ENCODE results near the gene PLXNA2. TPM values are rescaled to one million over a fixed set of nuclear protein-coding genes. Genes with fewer than 3 reads are reported as not detected.
A peak's percentile ranks its signal among the peaks of the same experiment; 100 is the strongest.

The PLXNA2 gene
- total RNA-seq, 3 donors from 2014 or later, result 0.15 to 0.71 (median 0.35) TPM

DNA sequence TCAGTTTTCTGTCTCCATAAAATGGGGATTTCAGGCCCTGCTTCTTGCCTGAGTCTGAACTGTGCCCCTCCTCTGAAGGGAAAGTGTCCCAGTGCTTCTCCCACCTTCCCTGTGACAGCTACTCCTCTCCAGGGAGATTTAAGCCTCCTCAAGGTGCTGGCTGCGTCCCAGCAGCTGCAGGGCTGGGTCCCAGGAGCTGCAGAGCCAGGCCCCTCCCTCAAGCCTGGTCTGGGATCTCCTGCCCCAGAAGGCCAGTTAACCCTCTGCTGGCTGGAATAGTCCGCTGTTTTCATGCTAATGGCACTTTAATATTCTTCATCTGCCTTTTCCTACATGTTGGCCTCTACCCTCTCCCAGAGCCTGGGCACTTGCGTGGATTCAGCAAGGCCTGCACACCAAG is 99.0 kb downstream of the PLXNA2 start:
- H3K27me3 Mint-ChIP-seq (ENCODE audit: low read depth), result no peaks in the 10 kb centered on the region
- H3K4me1 Mint-ChIP-seq (ENCODE audit: low read depth), result no peaks in the 10 kb centered on the region
- no peaks in the 10 kb centered on the region for H3K9me3 Mint-ChIP-seq
- H3K4me3 Mint-ChIP-seq, result no peak overlapping the region
- DNase-seq (no peak), ATAC-seq (no peak)
- no peaks in the 10 kb centered on the region for H3K36me3 Mint-ChIP-seq (ENCODE audit: insufficient read depth)

DNA sequence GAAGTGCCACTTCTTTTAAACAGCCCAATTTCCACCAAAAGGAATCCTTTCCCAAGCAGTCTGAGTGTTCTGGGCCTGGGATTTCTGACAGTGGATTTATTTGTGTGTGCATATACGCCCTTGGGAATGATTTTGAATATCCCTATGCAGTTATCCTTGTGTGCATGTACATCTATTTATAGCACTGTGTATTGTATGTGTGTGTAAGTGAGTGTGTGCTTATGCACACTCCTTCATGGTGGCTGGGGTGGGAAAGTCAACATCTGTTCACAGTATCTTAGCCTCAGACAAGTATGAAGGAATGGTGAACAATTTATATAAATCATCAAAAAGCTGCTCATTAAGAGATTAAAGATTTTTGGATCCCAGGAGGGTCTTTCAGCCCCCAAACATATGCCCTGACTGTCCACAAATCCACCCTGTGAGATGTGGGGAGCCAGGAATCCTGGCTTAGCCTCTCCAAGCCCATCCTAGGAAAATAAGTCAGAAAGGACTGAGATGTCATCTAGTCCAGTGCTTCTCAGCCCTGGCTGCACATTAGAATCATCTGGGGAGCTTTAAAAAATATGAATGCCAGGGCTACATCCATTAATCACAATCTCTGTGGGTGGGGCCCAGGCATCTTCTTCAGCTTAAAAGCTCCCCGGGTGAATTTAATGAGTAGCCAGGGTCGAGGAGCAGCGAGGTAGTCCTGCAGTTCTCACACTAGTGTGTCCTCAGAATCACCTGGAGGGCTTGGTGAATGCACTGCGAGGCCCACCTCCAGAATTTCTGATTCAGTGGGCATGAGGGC is 101.4 kb downstream of the PLXNA2 start:
- H3K36me3 Mint-ChIP-seq (ENCODE audit: insufficient read depth), result no peaks in the 10 kb centered on the region
- H3K27me3 Mint-ChIP-seq (ENCODE audit: low read depth), result no peaks in the 10 kb centered on the region

DNA sequence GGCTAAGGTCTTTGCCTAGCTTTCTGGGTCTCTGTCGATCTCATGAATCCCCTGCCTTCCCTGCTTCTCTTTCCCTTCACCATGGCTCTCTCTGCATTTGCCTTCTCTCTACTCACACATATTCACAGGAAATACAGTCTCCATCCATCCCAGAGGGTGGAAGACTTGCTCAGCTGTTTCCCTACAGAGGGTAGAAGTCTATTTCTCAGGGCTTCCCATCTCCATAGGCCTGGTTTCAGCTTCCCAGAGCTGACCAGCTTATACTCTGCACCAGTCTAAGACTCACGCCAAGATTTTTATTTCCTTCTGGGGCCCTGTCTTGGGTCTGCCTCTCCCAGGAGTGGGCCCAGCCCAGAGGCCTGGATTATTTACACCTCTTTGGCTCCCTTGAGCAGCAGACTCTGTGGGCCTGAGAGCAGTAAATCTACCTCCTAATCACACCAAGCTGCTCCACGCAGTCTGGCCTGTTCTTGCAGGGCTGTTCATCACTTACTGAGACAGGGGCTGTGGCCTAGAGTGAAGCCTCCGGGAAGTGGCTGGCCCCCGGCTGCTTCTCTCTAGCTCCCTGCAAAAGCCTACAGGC is 102.5 kb downstream of the PLXNA2 start:
- no peak overlapping the region for H3K4me3 Mint-ChIP-seq
- H3K27me3 Mint-ChIP-seq (ENCODE audit: low read depth), result no peaks in the 10 kb centered on the region
- no peaks in the 10 kb centered on the region for H3K9me3 Mint-ChIP-seq
- ATAC-seq, result no peak
- DNase-seq, result no peak
- H3K4me1 Mint-ChIP-seq (ENCODE audit: low read depth), result no peaks in the 10 kb centered on the region
- H3K36me3 Mint-ChIP-seq (ENCODE audit: insufficient read depth), result no peaks in the 10 kb centered on the region

More for the DNA sequence above, 101.4 kb downstream of the PLXNA2 start:
- Mint-ChIP-seq H3K9me3 (no peaks in the 10 kb centered on the region), H3K4me1 (ENCODE audit: low read depth) (no peaks in the 10 kb centered on the region), H3K4me3 (no peak overlapping the region)
- DNase-seq, result no peak
- ATAC-seq, result no peak

DNA sequence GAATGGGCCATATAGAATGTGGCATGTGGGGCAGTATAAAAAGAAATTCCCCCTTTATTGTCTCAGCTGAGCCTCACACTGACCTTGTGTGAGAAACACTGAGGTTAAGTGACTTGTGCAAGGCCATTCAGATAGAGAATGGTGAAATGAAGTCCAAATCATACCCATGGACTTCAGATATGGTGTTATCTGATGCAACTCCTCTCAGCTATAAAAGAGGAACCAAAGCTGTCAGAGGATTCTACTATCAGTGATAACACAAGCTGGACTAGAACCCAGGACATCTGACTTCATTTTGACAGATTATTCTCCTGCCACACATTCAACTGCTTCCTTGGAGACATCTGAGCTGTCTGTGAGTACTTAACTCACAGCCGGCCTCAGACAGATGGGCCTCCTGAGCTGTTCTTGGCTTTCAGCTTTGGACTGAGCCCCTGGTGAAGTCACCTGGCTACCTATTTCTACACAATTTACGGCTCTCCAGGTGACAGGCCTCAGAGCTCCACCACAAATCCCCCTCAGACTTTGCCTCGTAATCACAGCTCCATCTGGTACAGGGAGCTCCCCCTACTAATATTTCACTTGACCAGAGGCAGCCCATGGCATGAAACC is 104.6 kb downstream of the PLXNA2 start:
- Mint-ChIP-seq H3K27me3 (ENCODE audit: low read depth) (no peaks in the 10 kb centered on the region), H3K9me3 (no peaks in the 10 kb centered on the region), H3K4me3 (no peak overlapping the region), H3K4me1 (ENCODE audit: low read depth) (no peaks in the 10 kb centered on the region), H3K36me3 (ENCODE audit: insufficient read depth) (no peaks in the 10 kb centered on the region)
- DNase-seq, result no peak
- no peak for ATAC-seq

DNA sequence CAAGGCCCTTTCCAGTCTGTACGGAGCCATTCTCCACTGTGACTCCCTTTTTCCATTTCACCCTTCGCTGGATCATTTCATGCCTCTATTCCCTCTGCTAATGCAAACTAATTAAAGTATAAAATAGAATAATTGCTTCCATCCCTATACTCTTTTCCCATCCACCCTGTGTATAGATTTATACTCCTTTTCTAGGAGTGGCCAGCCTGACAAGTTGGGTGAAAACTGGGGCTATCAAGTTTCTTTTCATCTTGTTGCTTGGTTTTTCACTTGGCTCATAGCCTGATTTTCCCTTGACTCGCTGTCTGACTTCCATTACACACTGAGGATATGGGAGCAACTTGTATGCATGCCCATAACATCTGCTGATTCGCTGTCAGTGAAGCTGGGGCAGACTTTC is 107.0 kb downstream of the PLXNA2 start:
- no peak for ATAC-seq
- no peaks in the 10 kb centered on the region for H3K4me1 Mint-ChIP-seq (ENCODE audit: low read depth)
- H3K36me3 Mint-ChIP-seq (ENCODE audit: insufficient read depth), result no peaks in the 10 kb centered on the region

DNA sequence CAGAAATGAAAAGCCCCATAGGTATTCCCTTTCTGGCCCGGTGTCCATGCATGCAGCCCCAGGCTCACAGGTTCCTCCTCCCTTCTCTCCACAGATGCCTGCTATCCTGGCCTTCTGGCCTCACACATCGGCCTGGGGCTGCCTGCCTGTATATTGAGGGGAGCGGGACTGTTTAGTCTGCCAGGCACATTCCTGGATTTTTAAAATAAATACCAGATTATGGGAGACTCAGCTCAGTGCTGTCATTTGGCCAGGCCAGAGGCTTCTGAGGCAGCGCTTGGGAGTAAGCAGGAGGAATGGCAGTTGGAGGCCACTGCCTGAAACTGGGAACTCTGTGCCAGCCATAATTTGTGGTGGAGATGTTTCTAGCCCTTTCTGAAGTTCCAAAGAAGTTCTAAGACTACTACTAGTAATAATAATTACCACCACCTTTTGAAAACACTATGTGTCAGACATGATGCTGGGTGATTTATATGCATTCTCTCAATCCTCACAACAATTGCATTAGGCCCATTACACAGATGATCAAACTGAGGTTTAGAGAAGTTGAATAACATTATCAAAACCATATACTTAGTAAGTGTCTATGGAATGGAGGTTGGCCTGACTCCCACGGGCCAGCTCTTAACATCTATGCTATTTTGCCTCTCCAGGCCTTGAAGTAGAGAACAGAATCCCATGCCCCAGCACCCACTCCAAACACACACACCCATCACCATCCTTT is 107.6 kb downstream of the PLXNA2 start:
- no peak for DNase-seq
- H3K4me1 Mint-ChIP-seq (ENCODE audit: low read depth), result peaks cover 5% of the 10 kb centered on the region
- no peaks in the 10 kb centered on the region for H3K9me3 Mint-ChIP-seq
- ATAC-seq, result no peak
- H3K4me3 Mint-ChIP-seq, result no peak overlapping the region
- H3K36me3 Mint-ChIP-seq (ENCODE audit: insufficient read depth), result no peaks in the 10 kb centered on the region
- peaks cover 5% of the 10 kb centered on the region for H3K27me3 Mint-ChIP-seq (ENCODE audit: low read depth)

More for the DNA sequence above, 107.0 kb downstream of the PLXNA2 start:
- DNase-seq, result no peak
- no peaks in the 10 kb centered on the region for H3K9me3 Mint-ChIP-seq
- H3K4me3 Mint-ChIP-seq, result no peak overlapping the region
- H3K27me3 Mint-ChIP-seq (ENCODE audit: low read depth), result peaks cover 1% of the 10 kb centered on the region

DNA sequence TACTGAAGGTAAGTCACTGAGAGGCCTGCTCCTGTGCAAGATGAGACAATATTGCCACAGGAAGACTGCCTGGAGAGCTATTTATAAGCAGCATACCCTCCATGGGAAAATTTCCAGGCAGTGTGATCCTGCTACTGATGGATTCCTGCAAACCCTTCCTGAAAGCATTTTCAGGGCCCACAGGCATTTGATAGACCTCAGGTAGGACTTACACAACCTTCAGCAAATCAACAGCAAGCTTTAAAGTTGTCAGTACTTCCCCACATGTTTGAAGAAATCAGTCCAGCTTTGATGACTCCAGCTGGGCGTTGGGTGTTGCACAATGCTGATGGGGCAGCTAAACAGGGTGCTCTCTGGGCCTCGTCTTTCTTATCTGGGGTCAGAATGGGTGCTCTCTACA is 108.8 kb downstream of the PLXNA2 start:
- ATAC-seq (no peak), DNase-seq (no peak)
- H3K27me3 Mint-ChIP-seq (ENCODE audit: low read depth), result peaks cover 10% of the 10 kb centered on the region
- no peaks in the 10 kb centered on the region for H3K36me3 Mint-ChIP-seq (ENCODE audit: insufficient read depth)
- no peaks in the 10 kb centered on the region for H3K9me3 Mint-ChIP-seq
- H3K4me1 Mint-ChIP-seq (ENCODE audit: low read depth), result peaks cover 5% of the 10 kb centered on the region
- H3K4me3 Mint-ChIP-seq, result no peak overlapping the region

DNA sequence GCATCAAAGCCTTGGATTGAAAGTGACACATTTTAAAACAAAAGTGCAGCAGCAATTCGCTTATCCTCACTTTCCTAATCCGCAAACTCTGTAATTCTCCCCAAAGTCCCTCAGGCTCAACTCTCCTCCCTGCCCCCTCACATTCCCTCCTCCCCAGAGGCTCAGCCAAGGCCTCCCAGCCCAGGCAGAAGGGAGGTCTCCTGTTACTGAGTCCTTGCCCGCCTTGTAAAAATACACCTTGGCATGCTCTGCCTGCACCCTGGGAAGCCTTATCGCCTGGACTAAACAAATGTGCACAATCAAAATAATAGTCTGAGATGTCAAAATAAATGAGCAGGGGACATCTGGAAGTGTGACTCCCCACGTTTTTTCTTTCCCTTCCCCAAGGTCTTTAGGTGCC is 109.7 kb downstream of the PLXNA2 start:
- H3K36me3 Mint-ChIP-seq (ENCODE audit: insufficient read depth), result no peaks in the 10 kb centered on the region
- H3K9me3 Mint-ChIP-seq, result no peaks in the 10 kb centered on the region
- peaks cover 12% of the 10 kb centered on the region for H3K27me3 Mint-ChIP-seq (ENCODE audit: low read depth)
- ATAC-seq (no peak), DNase-seq (no peak)
- H3K4me1 Mint-ChIP-seq (ENCODE audit: low read depth), result peaks cover 5% of the 10 kb centered on the region
- H3K4me3 Mint-ChIP-seq, result no peak overlapping the region

DNA sequence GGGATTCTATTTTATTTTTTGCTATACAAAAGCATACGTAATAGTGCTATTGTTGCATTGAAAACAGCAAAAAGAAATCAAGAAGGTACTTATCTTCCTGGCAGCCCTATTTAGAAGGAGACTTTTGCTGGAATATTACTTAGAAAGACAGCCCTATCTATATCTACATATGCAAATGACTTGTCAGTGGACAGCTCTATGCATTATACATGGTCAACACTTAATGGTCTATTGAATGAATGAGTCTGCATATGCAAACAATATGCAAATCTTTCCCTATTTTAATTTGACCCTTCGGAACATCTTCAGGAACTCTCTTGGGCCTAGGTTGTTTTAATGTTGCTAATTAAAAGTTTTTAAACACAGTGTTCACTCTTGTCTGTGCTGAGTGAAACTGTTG is 110.8 kb downstream of the PLXNA2 start:
- H3K4me1 Mint-ChIP-seq (ENCODE audit: low read depth), result peaks cover 5% of the 10 kb centered on the region
- H3K9me3 Mint-ChIP-seq, result no peaks in the 10 kb centered on the region
- no peak for ATAC-seq
- H3K4me3 Mint-ChIP-seq, result no peak overlapping the region
- peaks cover 14% of the 10 kb centered on the region for H3K27me3 Mint-ChIP-seq (ENCODE audit: low read depth)
- no peak for DNase-seq
- no peaks in the 10 kb centered on the region for H3K36me3 Mint-ChIP-seq (ENCODE audit: insufficient read depth)

DNA sequence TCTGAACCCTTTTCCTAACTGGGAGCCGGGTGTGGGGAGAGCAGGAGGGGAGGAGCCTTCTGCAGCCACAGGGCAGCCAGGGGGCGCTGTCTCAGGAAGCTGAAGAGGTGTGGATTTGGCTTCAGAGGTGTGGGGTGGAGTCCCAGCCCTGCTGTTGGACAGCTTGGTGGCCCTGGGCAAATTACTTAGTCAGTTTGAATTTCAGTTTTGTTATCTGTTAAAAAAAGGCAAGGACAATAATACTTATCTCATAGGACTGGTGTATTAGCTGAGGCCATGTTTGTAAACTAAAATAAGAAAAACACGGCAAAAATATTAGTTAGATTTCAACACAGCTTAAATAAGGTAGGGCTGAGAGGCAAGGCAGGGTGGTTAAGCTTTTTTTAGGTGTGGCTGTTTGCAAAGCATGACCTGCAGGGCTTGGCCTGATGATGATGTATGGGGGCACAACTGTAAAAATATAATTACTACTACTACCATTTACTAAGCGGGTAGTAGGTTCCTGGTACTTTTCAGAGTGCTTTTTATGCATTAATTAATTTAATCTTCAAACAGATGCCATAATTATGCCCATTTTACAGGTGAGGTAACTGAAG is 111.8 kb downstream of the PLXNA2 start:
- ATAC-seq (peak; percentile 66 to 70), DNase-seq (peak; percentile 22)
- Mint-ChIP-seq H3K9me3 (no peaks in the 10 kb centered on the region), H3K27me3 (ENCODE audit: low read depth) (peaks cover 14% of the 10 kb centered on the region), H3K4me1 (ENCODE audit: low read depth) (peaks cover 5% of the 10 kb centered on the region), H3K36me3 (ENCODE audit: insufficient read depth) (no peaks in the 10 kb centered on the region), H3K4me3 (no peak overlapping the region)

DNA sequence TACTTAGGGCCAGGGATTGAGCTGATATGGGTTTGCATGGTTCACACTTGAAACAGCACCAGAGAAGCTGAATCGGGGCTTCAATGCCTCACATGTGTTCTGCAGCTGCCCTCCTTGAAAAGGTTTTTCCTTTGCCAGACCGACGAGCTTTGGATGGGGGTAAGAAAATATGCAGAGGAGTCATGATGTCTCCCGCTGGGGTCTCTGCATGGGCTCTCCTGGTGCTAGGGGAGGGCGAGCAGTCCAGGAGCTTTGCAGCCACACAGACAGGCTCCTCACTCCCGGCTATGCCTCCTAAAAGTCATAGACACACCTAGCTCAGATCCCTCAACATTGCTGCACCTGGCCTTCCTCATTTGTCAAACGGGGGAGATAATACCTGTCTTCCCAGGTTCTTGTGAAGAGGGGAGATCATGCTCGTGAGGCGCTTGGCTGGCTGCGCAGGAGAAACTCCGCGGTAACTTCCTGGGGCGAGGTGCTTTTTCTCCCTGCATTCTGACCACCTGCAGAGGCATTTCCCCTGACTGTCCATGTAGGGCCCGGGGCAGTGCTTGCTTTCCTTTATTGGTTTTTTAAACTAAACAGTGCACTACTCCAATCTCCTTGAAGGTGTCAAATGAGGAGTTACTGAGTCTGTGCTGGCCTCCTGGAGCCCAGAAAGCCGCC is 112.4 kb downstream of the PLXNA2 start:
- DNase-seq (no peak), ATAC-seq (peak; percentile 18 to 23)
- Mint-ChIP-seq H3K36me3 (ENCODE audit: insufficient read depth) (no peaks in the 10 kb centered on the region), H3K9me3 (no peaks in the 10 kb centered on the region), H3K4me3 (no peak overlapping the region), H3K4me1 (ENCODE audit: low read depth) (peaks cover 5% of the 10 kb centered on the region), H3K27me3 (ENCODE audit: low read depth) (peaks cover 16% of the 10 kb centered on the region)

DNA sequence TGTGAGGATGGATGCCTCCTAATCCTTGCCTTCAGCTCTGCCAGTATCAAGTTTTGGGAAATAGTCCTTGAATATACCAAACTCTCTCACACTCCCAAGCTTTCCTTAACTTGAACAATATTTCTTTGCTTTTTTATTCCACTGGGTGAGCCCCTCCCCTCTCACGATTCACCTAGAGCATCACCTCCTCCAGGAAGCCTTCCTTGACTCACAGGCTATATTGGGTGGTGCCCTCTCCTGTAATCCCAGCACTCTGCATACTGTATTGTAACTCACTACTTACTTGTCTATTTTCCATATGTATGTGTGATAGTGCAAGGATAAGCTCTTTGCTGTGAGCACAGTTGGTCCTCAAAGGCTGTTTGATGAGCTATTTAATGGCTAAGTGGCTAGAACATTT is 114.7 kb downstream of the PLXNA2 start:
- no peak overlapping the region for H3K4me3 Mint-ChIP-seq
- H3K27me3 Mint-ChIP-seq (ENCODE audit: low read depth), result peaks cover 16% of the 10 kb centered on the region
- no peaks in the 10 kb centered on the region for H3K9me3 Mint-ChIP-seq
- DNase-seq, result no peak
- no peak for ATAC-seq
- peaks cover 5% of the 10 kb centered on the region for H3K4me1 Mint-ChIP-seq (ENCODE audit: low read depth)
- H3K36me3 Mint-ChIP-seq (ENCODE audit: insufficient read depth), result no peaks in the 10 kb centered on the region

DNA sequence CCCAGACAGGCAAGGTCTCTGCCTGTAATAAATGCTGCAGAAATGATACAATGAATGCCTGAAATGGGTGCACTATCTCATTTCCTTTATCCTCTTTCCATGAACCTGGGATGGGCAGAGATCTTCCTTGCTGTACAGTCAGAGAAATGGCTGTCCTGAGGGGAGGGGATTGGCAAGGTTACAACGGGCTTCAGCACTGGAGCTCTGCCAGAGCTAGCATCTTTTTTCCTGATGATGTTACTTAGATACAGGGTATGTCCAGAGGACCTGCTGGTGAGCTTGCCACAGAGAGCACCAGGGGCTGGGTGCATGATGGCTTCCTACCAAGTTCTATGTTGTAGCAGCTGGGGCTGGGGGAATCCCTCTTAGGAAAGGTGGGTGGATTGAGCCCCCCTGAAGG is 115.1 kb downstream of the PLXNA2 start:
- no peak for ATAC-seq
- no peaks in the 10 kb centered on the region for H3K36me3 Mint-ChIP-seq (ENCODE audit: insufficient read depth)
- DNase-seq, result no peak
- H3K27me3 Mint-ChIP-seq (ENCODE audit: low read depth), result peaks cover 16% of the 10 kb centered on the region
- no peak overlapping the region for H3K4me3 Mint-ChIP-seq
- no peaks in the 10 kb centered on the region for H3K9me3 Mint-ChIP-seq
- peaks cover 5% of the 10 kb centered on the region for H3K4me1 Mint-ChIP-seq (ENCODE audit: low read depth)
